ENCODE results near the gene TSHZ1.
"Not testable (repeated sequence)": the region's sequence is repeated elsewhere in the genome, so short reads cannot be mapped to it uniquely, and the experiment has no call there.

The TSHZ1 gene

GRCh38 chr18:75185460-75185859 lies 25.1 kb upstream of the TSHZ1 start:
- no peak for DNase-seq

- DNase-seq = not testable (repeated sequence)
Observed at GRCh38 chr18:75187702-75188101, 22.9 kb upstream of the TSHZ1 start.

GRCh38 chr18:75189696-75190095 lies 20.9 kb upstream of the TSHZ1 start:
- DNase-seq = no peak

GRCh38 chr18:75192899-75193298 lies 17.7 kb upstream of the TSHZ1 start:
- DNase-seq = no peak

- DNase-seq = no peak
Observed at GRCh38 chr18:75198036-75198435, 12.6 kb upstream of the TSHZ1 start.

GRCh38 chr18:75199327-75199726 lies 11.3 kb upstream of the TSHZ1 start:
- DNase-seq = no peak

- DNase-seq = no peak
Observed at GRCh38 chr18:75200071-75200470, 10.5 kb upstream of the TSHZ1 start.

- DNase-seq = no peak
Observed at GRCh38 chr18:75200605-75201280, 9.9 kb upstream of the TSHZ1 start.

- DNase-seq = no peak
Observed at GRCh38 chr18:75201282-75202270, 9.0 kb upstream of the TSHZ1 start.

GRCh38 chr18:75202696-75203365 lies 7.8 kb upstream of the TSHZ1 start:
- no peak for DNase-seq

GRCh38 chr18:75203416-75204268 lies 7.0 kb upstream of the TSHZ1 start:
- DNase-seq = no peak

- no peak for DNase-seq
Observed at GRCh38 chr18:75204269-75204731, 6.3 kb upstream of the TSHZ1 start.

GRCh38 chr18:75204732-75205513 lies 5.7 kb upstream of the TSHZ1 start:
- DNase-seq = no peak

GRCh38 chr18:75205514-75206132 lies 5.0 kb upstream of the TSHZ1 start:
- DNase-seq = no peak

- no peak for DNase-seq
Observed at GRCh38 chr18:75206452-75207309, 3.9 kb upstream of the TSHZ1 start.

- peak in 1 of 2 experiments; percentile 21 for DNase-seq
Observed at GRCh38 chr18:75207310-75208154, 3.1 kb upstream of the TSHZ1 start.

- peak in 1 of 2 experiments; percentile 43 for DNase-seq
Observed at GRCh38 chr18:75208155-75208835, 2.3 kb upstream of the TSHZ1 start.

GRCh38 chr18:75208836-75209128 lies 1.8 kb upstream of the TSHZ1 start:
- no peak for DNase-seq

Data from SHP77 (cell line).